ENCODE data around the gene SLC4A8. TPM values are rescaled to one million over a fixed set of nuclear protein-coding genes. Genes with fewer than 3 reads are reported as not detected.

SLC4A8 gene
- total and polyA plus RNA-seq, 2 donors (not counting 3 experiments of a cell fraction or from before 2014, with no cell fraction given): 4.7 to 9.7 TPM

GRCh38 chr12:51538149-51538548 is 113.5 kb downstream of the SLC4A8 start:
- H3K9me1 ChIP-seq (replicated peaks; ENCODE audit: control insufficient read depth, extremely low read depth, insufficient read depth, low read length): no peaks in the 10 kb centered on the region
- BruUV-seq (replicated peaks): no TSS peak
- no peak overlapping the region for H3K9ac ChIP-seq (replicated peaks; ENCODE audit: extremely low read depth, insufficient read depth, low read length)
- dilution Hi-C loops (cut with MboI; ENCODE audit: extremely low pct_ligation_motif_present, low sequenced_read_pairs): no loop called here
- H3K4me3 ChIP-seq (replicated peaks in 1 of 3; ENCODE audit: insufficient read depth in 1 of 3, low read depth in 1 of 3, low read length in 3 of 3): no peak overlapping the region
- TF ChIP-seq EZH2 (IDR thresholded peaks at IDR 0.05; ENCODE audit: borderline replicate concordance, low read depth, low read length, severe bottlenecking): no peak
- TF ChIP-seq JUN (IDR thresholded peaks at IDR 0.05; ENCODE audit: borderline replicate concordance, insufficient read depth, insufficient read length, low read depth): no peak
- TF ChIP-seq FOS (IDR thresholded peaks at IDR 0.05; ENCODE audit: borderline replicate concordance, insufficient read depth, low read length): no peak
- TF ChIP-seq, protein P1, sequence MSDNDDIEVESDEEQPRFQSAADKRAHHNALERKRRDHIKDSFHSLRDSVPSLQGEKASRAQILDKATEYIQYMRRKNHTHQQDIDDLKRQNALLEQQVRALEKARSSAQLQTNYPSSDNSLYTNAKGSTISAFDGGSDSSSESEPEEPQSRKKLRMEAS (IDR thresholded peaks at IDR 0.05; ENCODE audit: insufficient read depth, insufficient read length): no peak
- TF ChIP-seq MYC (IDR thresholded peaks at IDR 0.05; ENCODE audit: low read depth, low read length): no peak
- no peak for TF ChIP-seq POLR2A (IDR thresholded peaks at IDR 0.05; ENCODE audit: low read depth, low read length)
- no peak for TF ChIP-seq POLR2AphosphoS5 (IDR thresholded peaks at IDR 0.05; ENCODE audit: insufficient read depth, low read depth, low read length)
- TF ChIP-seq GATA2 (IDR thresholded peaks at IDR 0.05; ENCODE audit: insufficient read depth, insufficient read length, low read depth, low read length): no peak
- TF ChIP-seq, protein P2, sequence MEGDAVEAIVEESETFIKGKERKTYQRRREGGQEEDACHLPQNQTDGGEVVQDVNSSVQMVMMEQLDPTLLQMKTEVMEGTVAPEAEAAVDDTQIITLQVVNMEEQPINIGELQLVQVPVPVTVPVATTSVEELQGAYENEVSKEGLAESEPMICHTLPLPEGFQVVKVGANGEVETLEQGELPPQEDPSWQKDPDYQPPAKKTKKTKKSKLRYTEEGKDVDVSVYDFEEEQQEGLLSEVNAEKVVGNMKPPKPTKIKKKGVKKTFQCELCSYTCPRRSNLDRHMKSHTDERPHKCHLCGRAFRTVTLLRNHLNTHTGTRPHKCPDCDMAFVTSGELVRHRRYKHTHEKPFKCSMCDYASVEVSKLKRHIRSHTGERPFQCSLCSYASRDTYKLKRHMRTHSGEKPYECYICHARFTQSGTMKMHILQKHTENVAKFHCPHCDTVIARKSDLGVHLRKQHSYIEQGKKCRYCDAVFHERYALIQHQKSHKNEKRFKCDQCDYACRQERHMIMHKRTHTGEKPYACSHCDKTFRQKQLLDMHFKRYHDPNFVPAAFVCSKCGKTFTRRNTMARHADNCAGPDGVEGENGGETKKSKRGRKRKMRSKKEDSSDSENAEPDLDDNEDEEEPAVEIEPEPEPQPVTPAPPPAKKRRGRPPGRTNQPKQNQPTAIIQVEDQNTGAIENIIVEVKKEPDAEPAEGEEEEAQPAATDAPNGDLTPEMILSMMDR (IDR thresholded peaks at IDR 0.05; ENCODE audit: extremely low read depth in 1 of 2, insufficient read depth in 1 of 2, low read depth in 1 of 2, low read length in 2 of 2): no peak
- H3K27ac ChIP-seq (ENCODE audit: insufficient read depth, low read depth, low read length): no peak overlapping the region
- H3K36me3 ChIP-seq (ENCODE audit: control insufficient read depth in 2 of 2, extremely low read depth in 1 of 2, insufficient read depth in 2 of 2, low read length in 2 of 2): no peaks in the 10 kb centered on the region
- intact Hi-C loops (cut with micrococcal nuclease): no loop called here
- H4K20me1 ChIP-seq (replicated peaks; ENCODE audit: control insufficient read depth, extremely low read depth, insufficient read depth, low read length): no peaks in the 10 kb centered on the region
- DNase-seq (ENCODE audit: low read depth, low spot score): no peak
- H3K4me1 ChIP-seq (ENCODE audit: control insufficient read depth, extremely low read depth, insufficient read depth, low read length): no peaks in the 10 kb centered on the region
- no peaks in the 10 kb centered on the region for H3K79me2 ChIP-seq (ENCODE audit: control insufficient read depth, insufficient read depth, low read length)
- peaks cover 2 to 5% of the 10 kb centered on the region in 2 experiments for H3K27me3 ChIP-seq (ENCODE audit: control insufficient read depth in 2 of 2, insufficient read depth in 2 of 2, low read length in 2 of 2)
- H3K4me2 ChIP-seq (ENCODE audit: insufficient read depth, low read length): no peak overlapping the region
- ChIA-PET CTCF (interaction anchor here (1.4 to 4.8 kb wide), 5 partner anchors 16 to 285 kb away, joined by 3 to 22 read pairs (median 3); a partner anchor contains a TSS), POLR2A (no interaction called here)
- no peaks in the 10 kb centered on the region for H3K9me3 ChIP-seq (replicated peaks; ENCODE audit: control insufficient read depth, insufficient read depth, low read length)
- FAIRE-seq: no peak
- no peak overlapping the region for H2AFZ ChIP-seq (ENCODE audit: low read depth, low read length)
